Stimulated activated CD4-positive, alpha-beta T cell treated with anti-CD3 and anti-CD28 coated beads, Interleukin-1b, Interleukin-23, amount 100 ng/mL, for 1 hour (primary cell): ENCODE data around the gene GALNT7.

Experiments used
- DNase-seq, 2 donors: peaks; one replicate each; pipeline ENCODE4 v3.0.0-alpha.2; 2020; ENCODE audit warnings: low read depth in 2 of 2

GALNT7 gene

GRCh38 chr4:173301518-173302201, 133.0 kb downstream of the GALNT7 start:
- DNase-seq = no peak

GRCh38 chr4:173307778-173308177, 139.2 kb downstream of the GALNT7 start:
- DNase-seq = no peak

GRCh38 chr4:173311368-173311767, 142.8 kb downstream of the GALNT7 start:
- no peak for DNase-seq

- DNase-seq = no peak
These were observed 146.1 kb downstream of the GALNT7 start for GRCh38 chr4:173314715-173315114.

GRCh38 chr4:173316060-173316459, 147.4 kb downstream of the GALNT7 start:
- no peak for DNase-seq

GRCh38 chr4:173317004-173317403, 148.4 kb downstream of the GALNT7 start:
- no peak for DNase-seq

GRCh38 chr4:173318240-173318639, 149.6 kb downstream of the GALNT7 start:
- no peak for DNase-seq

- DNase-seq = no peak
These were observed 150.1 kb downstream of the GALNT7 start for GRCh38 chr4:173318648-173319211.

GRCh38 chr4:173319696-173320095, 151.1 kb downstream of the GALNT7 start:
- DNase-seq = no peak

GRCh38 chr4:173325007-173325736, 156.6 kb downstream of the GALNT7 start:
- DNase-seq = no peak

GRCh38 chr4:173328236-173328901, 159.8 kb downstream of the GALNT7 start:
- DNase-seq = no peak

- DNase-seq = no peak
These were observed 162.0 kb downstream of the GALNT7 start for GRCh38 chr4:173330590-173330989.

GRCh38 chr4:173332021-173332487, 163.4 kb downstream of the GALNT7 start:
- DNase-seq = no peak

- DNase-seq = peak in 1 of 2 donors; percentile 7
These were observed 164.5 kb downstream of the GALNT7 start for GRCh38 chr4:173332963-173333657.

GRCh38 chr4:173333658-173334084, 165.1 kb downstream of the GALNT7 start:
- peak in 1 of 2 donors; percentile 0 for DNase-seq

GRCh38 chr4:173334085-173334890, 165.7 kb downstream of the GALNT7 start, which contains the start of gene HMGB2:
Gene HMGB2 (minus strand): TSS chr4:173334358. CDS start chr4:173333649, 709 bp downstream.
- DNase-seq = peak; percentile 98 to 99

GRCh38 chr4:173334891-173335752, 166.5 kb downstream of the GALNT7 start:
- no peak for DNase-seq

GRCh38 chr4:173337463-173337862, 168.9 kb downstream of the GALNT7 start:
- DNase-seq = no peak

GRCh38 chr4:173343832-173344397, 175.3 kb downstream of the GALNT7 start:
- DNase-seq = no peak
